Heart left ventricle (tissue), 13 donors: ENCODE measurements around the gene MGST2.

ENCODE experiments used
- POLR2A ChIP-seq, 2 donors: fragments of 450-650 bp; IDR thresholded peaks; one replicate each; pipeline ENCODE4 v1.6.1; 2017; ENCODE audit warnings: antibody characterized with exemption in 2 of 2, mild to moderate bottlenecking in 2 of 2, moderate library complexity in 2 of 2
- TF ChIP-seq, protein P1 (sequence below), 12 donors: fragments of 200-600 bp; sonication (generic) in 4 of 12; IDR thresholded peaks; one replicate each; pipeline versions ENCODE4 v1.5.0 to v1.8.0; 2018 to 2022; ENCODE audit warnings: antibody characterized with exemption in 12 of 12, mild to moderate bottlenecking in 5 of 12
- donor health status: ischemic (EF 13 %, LVEDD 7.1; RV severe dilation, severe dysfunction).
- donor health status: DM: no; HTN: yes; CAD: no.
- donor health status: DM: no; HTN: no; CAD: no.
- donor health status: ischemic (EF 25% LVEDD 6.9; RV normal size, moderate dysfunction).
- donor health status: ischemic (EF 25% LVEDD 5.7; RV mildly dilated, moderate dysfunction).
- donor health status: ischemic (EF 35%, LVEDD 5.7; RV mildly dilated, moderate dysfunction).
- donor health status: nonischemic (EF 11% LVEDD 7.7; RV severe dilation, severe dysfunction).
- donor health status: DM: yes; HTN: yes; CAD: no.
- donor health status: PGD.
- donor health status: ischemic (EF 29% LVEDD 5.4; RV normal size, mild dysfunction).
- donor health status: nonischemic (EF 23%, LVEDD 6.1; RV moderate dilation, normal function).

DNA sequence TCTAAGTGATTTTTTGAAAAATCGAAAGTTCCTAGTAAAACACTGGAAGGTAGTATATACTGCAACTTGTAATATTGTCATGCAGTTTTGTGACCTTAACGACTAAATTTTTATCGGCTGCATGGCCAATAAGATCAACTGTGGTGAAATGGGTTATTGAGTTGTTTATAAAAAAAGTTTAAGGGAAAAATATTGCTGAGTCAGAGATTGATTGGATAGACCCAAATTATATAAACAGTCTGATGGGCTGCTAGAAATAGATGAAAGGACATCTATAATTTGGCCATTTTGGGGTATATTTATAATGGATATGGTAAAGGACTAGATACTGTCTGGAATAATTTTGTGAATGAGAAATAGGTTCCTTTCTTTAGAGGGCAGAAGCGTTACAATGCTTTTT, 56.2 kb downstream of the MGST2 start:
- TF ChIP-seq, protein P1, sequence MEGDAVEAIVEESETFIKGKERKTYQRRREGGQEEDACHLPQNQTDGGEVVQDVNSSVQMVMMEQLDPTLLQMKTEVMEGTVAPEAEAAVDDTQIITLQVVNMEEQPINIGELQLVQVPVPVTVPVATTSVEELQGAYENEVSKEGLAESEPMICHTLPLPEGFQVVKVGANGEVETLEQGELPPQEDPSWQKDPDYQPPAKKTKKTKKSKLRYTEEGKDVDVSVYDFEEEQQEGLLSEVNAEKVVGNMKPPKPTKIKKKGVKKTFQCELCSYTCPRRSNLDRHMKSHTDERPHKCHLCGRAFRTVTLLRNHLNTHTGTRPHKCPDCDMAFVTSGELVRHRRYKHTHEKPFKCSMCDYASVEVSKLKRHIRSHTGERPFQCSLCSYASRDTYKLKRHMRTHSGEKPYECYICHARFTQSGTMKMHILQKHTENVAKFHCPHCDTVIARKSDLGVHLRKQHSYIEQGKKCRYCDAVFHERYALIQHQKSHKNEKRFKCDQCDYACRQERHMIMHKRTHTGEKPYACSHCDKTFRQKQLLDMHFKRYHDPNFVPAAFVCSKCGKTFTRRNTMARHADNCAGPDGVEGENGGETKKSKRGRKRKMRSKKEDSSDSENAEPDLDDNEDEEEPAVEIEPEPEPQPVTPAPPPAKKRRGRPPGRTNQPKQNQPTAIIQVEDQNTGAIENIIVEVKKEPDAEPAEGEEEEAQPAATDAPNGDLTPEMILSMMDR (IDR thresholded peaks at IDR 0.05), result no peak
- no peak for TF ChIP-seq POLR2A (IDR thresholded peaks at IDR 0.05)
